ENCODE data around the gene EIF4E1B. TPM values are rescaled to one million over a fixed set of nuclear protein-coding genes. Genes with fewer than 3 reads are reported as not detected.

The EIF4E1B gene
- polyA plus RNA-seq, 3 donors = 0.20 TPM; not detected in 2

DNA sequence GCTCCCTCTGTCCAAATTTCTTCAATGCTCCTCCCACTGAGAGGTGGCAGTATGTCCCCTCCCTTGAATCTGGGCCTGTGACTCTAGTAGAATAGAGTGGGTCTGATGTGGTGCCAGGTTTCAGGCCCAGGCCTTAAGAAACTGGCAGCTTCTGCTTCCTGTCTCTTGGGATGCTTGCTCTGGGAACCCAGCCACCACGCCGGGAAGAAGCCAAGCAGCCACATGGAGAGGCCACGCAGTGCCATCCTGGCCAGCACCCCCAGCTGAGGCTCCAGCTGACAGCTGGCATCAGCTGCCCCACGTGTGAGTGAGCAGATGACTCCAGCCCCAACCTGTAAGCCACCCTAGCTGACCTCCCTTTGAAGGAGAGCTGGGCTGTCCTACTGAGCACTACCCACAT lies 9.5 kb downstream of the EIF4E1B start:
- no peak overlapping the region for H3K27ac ChIP-seq (ENCODE audit: low read depth, low read length)
- WGBS, 3 donors = 45 to 75% (median 47%) methylated on average over 4 of the region's 4 CpGs

DNA sequence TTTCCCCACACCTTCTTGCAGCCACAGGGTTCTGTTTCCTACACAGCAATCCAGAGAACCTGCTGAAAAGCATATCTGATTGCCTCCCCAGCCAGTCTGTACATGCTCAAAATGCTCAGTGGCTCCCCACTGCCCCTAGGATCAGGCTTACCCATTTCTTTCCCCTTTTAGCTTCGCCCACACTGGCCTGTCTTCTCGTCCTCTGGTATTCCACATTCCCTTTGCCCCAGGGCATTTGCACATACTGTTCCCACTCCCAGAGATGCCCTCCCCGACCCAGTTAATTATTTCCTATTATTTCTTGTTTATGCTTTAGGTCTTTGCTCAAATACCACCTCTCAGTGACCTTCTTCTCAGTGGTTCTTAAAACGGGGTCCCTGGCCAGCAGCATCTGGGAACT lies 10.1 kb downstream of the EIF4E1B start:
- WGBS, 3 donors = 80 to 85% (median 80%) methylated on average over 4 of the region's 4 CpGs
- H3K27ac ChIP-seq (ENCODE audit: low read depth, low read length) = no peak overlapping the region

- no peak overlapping the region for H3K27ac ChIP-seq (ENCODE audit: low read depth, low read length)
- WGBS, 3 donors = 34 to 66% (median 58%) methylated on average over 11 to 15 of the region's 15 CpGs
Measured at GRCh38 chr5:176642675-176643490, 12.4 kb downstream of the EIF4E1B start.

DNA sequence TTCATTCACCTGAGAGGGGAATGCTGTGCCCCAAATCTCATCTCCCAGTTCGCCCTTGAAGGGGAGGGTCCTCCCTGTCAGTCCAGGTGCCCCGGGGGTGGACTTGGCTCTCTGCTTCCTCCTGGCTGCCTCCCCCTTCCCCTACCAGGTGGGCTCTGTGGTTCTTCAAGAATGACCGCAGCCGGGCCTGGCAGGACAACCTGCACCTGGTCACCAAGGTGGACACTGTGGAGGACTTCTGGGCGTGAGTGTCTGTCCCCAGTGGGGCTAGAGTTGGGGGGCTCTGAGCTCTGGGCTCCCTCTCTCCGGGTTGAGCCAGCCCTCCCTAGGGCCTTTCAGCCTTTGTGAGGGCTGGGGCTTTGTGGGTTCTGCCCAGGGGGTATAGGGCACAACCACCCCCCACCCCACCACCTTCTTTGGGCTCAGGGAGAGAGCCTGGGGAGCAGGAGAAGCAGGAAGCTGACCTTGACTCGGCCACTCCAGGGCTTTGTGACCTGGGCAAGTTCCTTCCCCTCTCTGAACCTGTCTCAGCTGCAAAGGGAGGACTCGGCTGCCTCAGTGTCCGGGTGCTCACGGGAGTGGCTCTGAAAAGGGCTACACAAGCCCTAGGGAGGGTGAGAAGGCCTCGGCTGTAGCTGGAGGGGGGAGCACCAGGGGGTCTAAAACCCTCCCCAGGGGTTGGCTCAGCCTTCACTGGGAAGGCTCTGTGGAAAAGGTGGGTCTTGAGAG lies 13.2 kb downstream of the EIF4E1B start:
- WGBS, 3 donors = 77 to 86% (median 80%) methylated on average over 11 of the region's 11 CpGs
- H3K27ac ChIP-seq (ENCODE audit: low read depth, low read length) = no peak overlapping the region

GRCh38 chr5:176644294-176644693 lies 13.8 kb downstream of the EIF4E1B start:
- no peak overlapping the region for H3K27ac ChIP-seq (ENCODE audit: low read depth, low read length)
- 66 to 75% (median 75%) methylated on average over 9 of the region's 9 CpGs for WGBS, 3 donors

- no peak overlapping the region for H3K27ac ChIP-seq (ENCODE audit: low read depth, low read length)
- 90 to 95% (median 93%) methylated on average over 22 of the region's 22 CpGs for WGBS, 3 donors
Measured at GRCh38 chr5:176644878-176645670, 14.6 kb downstream of the EIF4E1B start.

- H3K27ac ChIP-seq (ENCODE audit: low read depth, low read length) = no peak overlapping the region
- 94 to 98% (median 97%) methylated on average over 7 of the region's 7 CpGs for WGBS, 3 donors
Measured at GRCh38 chr5:176646049-176646706, 15.7 kb downstream of the EIF4E1B start.

GRCh38 chr5:176646707-176647029 lies 16.2 kb downstream of the EIF4E1B start:
- 15 to 23% (median 22%) methylated on average over 11 of the region's 11 CpGs for WGBS, 3 donors
- no peak overlapping the region for H3K27ac ChIP-seq (ENCODE audit: low read depth, low read length)

GRCh38 chr5:176647030-176647842 lies 16.8 kb downstream of the EIF4E1B start, which contains the start of gene TSPAN17:
Gene TSPAN17, plus strand, starts transcription at chr5:176647484. Its CDS starts 132 bp downstream, at chr5:176647616.
- 0% methylated on average over 61 to 62 of the region's 63 CpGs for WGBS, 3 donors
- H3K27ac ChIP-seq (ENCODE audit: low read depth, low read length) = no peak within 1 kb of the TSS

- no peak overlapping the region for H3K27ac ChIP-seq (ENCODE audit: low read depth, low read length)
- 2 to 15% (median 14%) methylated on average over 19 to 20 of the region's 20 CpGs for WGBS, 3 donors
Measured at GRCh38 chr5:176647843-176648473, 17.5 kb downstream of the EIF4E1B start.

- H3K27ac ChIP-seq (ENCODE audit: low read depth, low read length) = no peak overlapping the region
- WGBS, 3 donors = 69 to 76% (median 71%) methylated on average over 15 of the region's 15 CpGs
Measured at GRCh38 chr5:176648474-176649194, 18.2 kb downstream of the EIF4E1B start.

GRCh38 chr5:176650354-176650884 lies 19.9 kb downstream of the EIF4E1B start:
- WGBS, 3 donors = 77 to 83% (median 80%) methylated on average over 8 of the region's 8 CpGs
- H3K27ac ChIP-seq (ENCODE audit: low read depth, low read length) = no peak overlapping the region

DNA sequence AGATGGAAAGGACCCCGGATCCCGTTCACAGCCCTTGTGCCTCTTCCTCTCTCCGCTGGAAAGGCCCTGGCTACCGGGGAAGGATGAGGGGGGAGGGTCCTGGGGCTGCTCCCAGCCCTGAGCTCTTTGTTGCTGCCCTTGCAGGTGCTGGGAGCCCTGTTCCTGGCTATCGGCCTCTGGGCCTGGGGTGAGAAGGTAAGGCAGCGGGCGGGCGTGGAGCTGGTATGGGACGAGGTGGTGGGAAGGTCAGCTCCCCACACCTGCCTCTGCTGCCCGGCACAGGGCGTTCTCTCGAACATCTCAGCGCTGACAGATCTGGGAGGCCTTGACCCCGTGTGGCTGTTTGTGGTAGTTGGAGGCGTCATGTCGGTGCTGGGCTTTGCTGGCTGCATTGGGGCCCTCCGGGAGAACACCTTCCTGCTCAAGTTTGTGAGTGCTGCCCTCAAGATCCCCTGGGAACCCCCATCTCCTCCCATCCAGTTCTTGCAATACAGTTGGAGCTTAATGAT lies 21.1 kb downstream of the EIF4E1B start:
- 82 to 94% (median 90%) methylated on average over 17 of the region's 17 CpGs for whole genome bisulfite sequencing, 3 donors
- no peak overlapping the region for H3K27ac ChIP-seq (ENCODE audit: low read depth, low read length)

DNA sequence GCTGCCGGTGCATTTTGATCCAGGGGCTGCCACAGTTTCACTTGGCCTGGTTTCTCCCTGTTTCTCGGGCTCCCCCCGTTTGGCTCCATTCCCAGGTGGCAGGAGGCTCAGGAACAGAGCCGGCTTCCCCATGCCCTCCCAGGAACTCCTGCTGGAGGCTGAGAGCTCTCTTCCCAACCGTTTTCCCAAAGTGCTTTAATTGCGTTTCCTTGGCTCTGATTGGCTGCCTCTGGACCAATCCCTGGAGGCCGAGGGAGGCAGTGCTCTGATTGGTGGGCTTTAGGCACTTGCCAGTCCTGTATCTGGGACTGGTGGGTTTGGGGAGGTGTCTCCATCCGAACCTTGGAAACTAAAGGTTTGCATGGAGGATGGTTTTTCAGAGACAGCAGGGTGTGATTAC lies 21.7 kb downstream of the EIF4E1B start:
- no peak overlapping the region for H3K27ac ChIP-seq (ENCODE audit: low read depth, low read length)
- WGBS, 3 donors = 74 to 78% (median 76%) methylated on average over 8 of the region's 8 CpGs

DNA sequence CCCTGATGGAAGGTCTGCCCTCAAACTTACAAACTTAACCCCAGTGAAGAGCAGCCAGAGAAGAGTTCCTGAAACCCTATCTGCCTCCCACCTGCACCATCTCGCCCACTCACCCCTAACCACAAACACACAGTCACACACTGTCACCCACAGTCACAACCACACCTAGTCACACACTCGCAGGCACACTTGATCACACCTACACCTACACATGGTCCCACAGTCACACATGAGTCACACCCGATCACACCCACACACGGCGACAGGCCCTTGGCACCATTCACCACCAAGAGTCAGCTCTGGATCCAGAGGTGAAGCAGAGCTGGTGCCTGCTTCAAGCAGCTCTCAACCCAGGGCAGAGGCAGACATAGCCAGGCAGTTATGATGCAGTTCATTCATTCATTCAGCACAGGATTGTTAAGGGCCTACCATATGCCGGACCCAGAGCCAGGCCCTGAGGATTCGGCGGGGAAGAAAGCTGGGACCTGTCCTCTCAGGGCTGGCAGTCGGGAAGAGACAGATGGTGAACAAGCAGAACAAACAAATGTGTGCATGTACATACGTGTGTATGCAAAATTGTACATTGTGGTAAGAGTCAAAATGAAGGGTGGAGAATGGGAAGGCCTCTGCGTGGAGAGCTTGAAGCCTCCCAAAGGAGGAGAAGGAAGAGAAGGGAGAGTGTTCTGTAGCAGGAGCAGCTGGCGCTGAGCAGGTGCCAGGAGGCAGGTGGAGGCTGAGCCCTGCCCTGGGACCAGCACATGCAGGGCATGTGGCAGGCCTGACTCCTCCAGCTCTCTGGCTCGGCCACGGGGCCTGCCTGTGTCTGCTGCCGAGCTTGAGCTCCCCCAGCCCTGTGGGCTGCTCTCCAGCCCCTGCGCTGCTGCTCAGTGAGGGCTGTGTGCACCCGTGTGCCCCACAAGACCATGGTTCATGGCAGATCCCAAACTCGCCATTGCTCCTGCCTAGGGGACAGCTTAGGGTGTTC lies 23.2 kb downstream of the EIF4E1B start:
- WGBS, 3 donors = 82 to 88% (median 88%) methylated on average over 18 of the region's 18 CpGs
- no peak overlapping the region for H3K27ac ChIP-seq (ENCODE audit: low read depth, low read length)
